ENCODE results near the gene WNK4.

DNA sequence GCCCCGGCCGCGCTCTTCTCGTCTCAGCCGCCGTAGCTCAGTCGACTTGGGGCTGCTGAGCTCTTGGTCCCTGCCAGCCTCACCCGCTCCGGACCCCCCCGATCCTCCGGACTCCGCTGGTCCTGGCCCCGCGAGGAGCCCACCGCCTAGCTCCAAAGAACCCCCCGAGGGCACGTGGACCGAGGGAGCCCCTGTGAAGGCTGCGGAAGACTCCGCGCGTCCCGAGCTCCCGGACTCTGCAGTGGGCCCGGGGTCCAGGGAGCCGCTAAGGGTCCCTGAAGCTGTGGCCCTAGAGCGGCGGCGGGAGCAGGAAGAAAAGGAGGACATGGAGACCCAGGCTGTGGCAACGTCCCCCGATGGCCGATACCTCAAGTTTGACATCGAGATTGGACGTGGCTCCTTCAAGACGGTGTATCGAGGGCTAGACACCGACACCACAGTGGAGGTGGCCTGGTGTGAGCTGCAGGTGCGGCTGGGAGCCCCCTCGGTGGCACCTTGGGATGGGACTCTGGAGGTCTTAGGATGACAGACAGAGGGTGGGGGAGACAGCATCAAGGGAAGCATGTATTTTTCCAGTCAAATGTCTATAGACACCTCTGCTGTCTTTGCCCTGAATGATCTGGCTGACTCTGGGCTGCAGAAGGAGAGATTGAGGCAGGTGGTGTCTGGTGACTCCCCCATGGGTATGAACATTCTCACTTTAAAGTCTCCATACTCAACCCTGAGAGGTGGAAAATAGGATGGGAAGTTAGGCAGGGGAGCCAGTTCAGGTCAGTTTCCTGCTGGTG is 635 bp downstream of the WNK4 start:
- TF ChIP-seq, protein P1, sequence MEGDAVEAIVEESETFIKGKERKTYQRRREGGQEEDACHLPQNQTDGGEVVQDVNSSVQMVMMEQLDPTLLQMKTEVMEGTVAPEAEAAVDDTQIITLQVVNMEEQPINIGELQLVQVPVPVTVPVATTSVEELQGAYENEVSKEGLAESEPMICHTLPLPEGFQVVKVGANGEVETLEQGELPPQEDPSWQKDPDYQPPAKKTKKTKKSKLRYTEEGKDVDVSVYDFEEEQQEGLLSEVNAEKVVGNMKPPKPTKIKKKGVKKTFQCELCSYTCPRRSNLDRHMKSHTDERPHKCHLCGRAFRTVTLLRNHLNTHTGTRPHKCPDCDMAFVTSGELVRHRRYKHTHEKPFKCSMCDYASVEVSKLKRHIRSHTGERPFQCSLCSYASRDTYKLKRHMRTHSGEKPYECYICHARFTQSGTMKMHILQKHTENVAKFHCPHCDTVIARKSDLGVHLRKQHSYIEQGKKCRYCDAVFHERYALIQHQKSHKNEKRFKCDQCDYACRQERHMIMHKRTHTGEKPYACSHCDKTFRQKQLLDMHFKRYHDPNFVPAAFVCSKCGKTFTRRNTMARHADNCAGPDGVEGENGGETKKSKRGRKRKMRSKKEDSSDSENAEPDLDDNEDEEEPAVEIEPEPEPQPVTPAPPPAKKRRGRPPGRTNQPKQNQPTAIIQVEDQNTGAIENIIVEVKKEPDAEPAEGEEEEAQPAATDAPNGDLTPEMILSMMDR (IDR thresholded peaks at IDR 0.05) = no peak
- no peak for TF ChIP-seq POLR2A (IDR thresholded peaks at IDR 0.05)
